Measurements from ENCODE around the gene PLA2G4B. TPM values are rescaled to one million over a fixed set of nuclear protein-coding genes. Genes with fewer than 3 reads are reported as not detected.
A peak's percentile ranks its signal among the peaks of the same experiment; 100 is the strongest.

PLA2G4B gene
- total and polyA plus RNA-seq, 9 of the 15 experiments (the other 6 are each of a cell fraction or from before 2014, with no cell fraction given), result 0.07 to 6.1 (median 2.8) TPM

DNA sequence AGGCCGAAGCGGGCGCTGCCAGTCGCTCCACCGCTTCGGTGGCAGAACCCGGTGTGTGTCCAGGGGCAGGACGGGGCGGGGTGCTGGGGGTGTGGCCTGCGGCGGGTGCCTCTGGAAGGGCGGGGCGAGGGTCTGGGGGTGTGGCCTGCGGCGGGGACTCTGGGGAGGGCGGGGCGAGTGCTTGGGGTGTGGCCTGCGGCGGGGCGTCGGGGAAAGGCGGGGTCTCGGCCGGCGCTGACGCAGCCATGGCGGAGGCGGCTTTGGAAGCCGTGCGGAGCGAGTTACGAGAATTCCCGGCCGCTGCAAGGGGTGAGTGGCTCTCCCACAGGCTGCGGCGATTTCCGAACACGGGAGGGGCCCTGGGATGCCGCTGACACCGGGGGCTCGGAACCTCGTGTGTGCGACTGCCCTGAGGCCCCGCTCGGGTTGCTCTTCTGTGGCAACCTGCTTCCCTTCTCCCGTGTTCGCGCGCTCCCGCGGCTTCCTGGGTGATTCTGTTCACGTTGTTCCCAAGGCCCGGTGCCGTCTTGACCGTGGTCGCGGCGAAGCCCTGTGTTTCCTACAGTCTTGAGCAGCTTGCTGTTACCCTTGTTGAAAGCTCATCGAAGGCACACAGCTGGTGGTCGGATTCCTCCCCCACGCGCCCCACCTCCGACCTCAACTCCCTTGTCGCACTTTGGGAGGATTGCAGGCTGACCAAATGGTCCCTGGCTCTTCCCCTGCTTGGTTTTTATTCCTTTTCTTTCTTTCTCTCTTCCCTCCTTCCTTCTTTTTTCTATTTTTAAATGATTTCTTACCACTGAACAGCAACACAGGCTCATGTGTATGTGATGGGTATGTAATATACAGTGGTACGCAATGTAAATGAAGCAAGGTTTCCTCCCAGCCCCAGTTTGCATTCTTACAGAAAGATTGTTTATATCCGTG, 10.5 kb upstream of the PLA2G4B start, which contains the start of gene JMJD7 (continued):
- TF ChIP-seq POLR2G (IDR thresholded peaks at IDR 0.05; ENCODE audit: low read depth, low read length) (peak; percentile 92), EGR1 (conservative IDR thresholded peaks at IDR 0.05) (peak; percentile 44; the same call in 1 of the 2 replicates), ZBED1 (IDR thresholded peaks at IDR 0.05) (0 out of 2 replicates have a peak, but pooled peaks have one; percentile 29), FOXK2 (conservative IDR thresholded peaks at IDR 0.05 in 1 of 2, IDR thresholded peaks at IDR 0.05 in 1 of 2; ENCODE audit: low read depth in 2 of 2) (peak in 1 of 2 experiments; percentile 54; a peak in 1 of 4 replicates), TBP (optimal IDR thresholded peaks at IDR 0.05; ENCODE audit: low read depth, low read length) (peak; percentile 22), PTBP1 (IDR thresholded peaks at IDR 0.05; ENCODE audit: low read depth, low read length) (0 out of 2 replicates have a peak, but pooled peaks have one; percentile 39), JUND (IDR thresholded peaks at IDR 0.05; ENCODE audit: borderline replicate concordance, low read depth, low read length) (no peak), JUND (tag; IDR thresholded peaks at IDR 0.05; ENCODE audit: borderline replicate concordance, low read depth, low read length) (0 out of 3 replicates have a peak, but pooled peaks have one; percentile 21), L3MBTL2 (IDR thresholded peaks at IDR 0.05) (peak; percentile 79), TAF7 (tag; IDR thresholded peaks at IDR 0.05) (0 out of 2 replicates have a peak, but pooled peaks have one; percentile 37)
- TF ChIP-seq, protein P1, sequence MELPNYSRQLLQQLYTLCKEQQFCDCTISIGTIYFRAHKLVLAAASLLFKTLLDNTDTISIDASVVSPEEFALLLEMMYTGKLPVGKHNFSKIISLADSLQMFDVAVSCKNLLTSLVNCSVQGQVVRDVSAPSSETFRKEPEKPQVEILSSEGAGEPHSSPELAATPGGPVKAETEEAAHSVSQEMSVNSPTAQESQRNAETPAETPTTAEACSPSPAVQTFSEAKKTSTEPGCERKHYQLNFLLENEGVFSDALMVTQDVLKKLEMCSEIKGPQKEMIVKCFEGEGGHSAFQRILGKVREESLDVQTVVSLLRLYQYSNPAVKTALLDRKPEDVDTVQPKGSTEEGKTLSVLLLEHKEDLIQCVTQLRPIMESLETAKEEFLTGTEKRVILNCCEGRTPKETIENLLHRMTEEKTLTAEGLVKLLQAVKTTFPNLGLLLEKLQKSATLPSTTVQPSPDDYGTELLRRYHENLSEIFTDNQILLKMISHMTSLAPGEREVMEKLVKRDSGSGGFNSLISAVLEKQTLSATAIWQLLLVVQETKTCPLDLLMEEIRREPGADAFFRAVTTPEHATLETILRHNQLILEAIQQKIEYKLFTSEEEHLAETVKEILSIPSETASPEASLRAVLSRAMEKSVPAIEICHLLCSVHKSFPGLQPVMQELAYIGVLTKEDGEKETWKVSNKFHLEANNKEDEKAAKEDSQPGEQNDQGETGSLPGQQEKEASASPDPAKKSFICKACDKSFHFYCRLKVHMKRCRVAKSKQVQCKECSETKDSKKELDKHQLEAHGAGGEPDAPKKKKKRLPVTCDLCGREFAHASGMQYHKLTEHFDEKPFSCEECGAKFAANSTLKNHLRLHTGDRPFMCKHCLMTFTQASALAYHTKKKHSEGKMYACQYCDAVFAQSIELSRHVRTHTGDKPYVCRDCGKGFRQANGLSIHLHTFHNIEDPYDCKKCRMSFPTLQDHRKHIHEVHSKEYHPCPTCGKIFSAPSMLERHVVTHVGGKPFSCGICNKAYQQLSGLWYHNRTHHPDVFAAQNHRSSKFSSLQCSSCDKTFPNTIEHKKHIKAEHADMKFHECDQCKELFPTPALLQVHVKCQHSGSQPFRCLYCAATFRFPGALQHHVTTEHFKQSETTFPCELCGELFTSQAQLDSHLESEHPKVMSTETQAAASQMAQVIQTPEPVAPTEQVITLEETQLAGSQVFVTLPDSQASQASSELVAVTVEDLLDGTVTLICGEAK (IDR thresholded peaks at IDR 0.05), result 0 out of 2 replicates have a peak, but pooled peaks have one; percentile 50
- TF ChIP-seq, protein P1 (CRISPR knock-in tag; IDR thresholded peaks at IDR 0.05), result no peak
- TF ChIP-seq, protein P2, sequence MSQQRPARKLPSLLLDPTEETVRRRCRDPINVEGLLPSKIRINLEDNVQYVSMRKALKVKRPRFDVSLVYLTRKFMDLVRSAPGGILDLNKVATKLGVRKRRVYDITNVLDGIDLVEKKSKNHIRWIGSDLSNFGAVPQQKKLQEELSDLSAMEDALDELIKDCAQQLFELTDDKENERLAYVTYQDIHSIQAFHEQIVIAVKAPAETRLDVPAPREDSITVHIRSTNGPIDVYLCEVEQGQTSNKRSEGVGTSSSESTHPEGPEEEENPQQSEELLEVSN (IDR thresholded peaks at IDR 0.05; ENCODE audit: borderline replicate concordance in 1 of 2, extremely low read depth in 1 of 2, insufficient read depth in 1 of 2, insufficient read length in 1 of 2, low read depth in 1 of 2, low read length in 1 of 2, poor library complexity in 1 of 2, severe bottlenecking in 1 of 2), result peak; percentile 46 to 49
- TF ChIP-seq, protein P3, sequence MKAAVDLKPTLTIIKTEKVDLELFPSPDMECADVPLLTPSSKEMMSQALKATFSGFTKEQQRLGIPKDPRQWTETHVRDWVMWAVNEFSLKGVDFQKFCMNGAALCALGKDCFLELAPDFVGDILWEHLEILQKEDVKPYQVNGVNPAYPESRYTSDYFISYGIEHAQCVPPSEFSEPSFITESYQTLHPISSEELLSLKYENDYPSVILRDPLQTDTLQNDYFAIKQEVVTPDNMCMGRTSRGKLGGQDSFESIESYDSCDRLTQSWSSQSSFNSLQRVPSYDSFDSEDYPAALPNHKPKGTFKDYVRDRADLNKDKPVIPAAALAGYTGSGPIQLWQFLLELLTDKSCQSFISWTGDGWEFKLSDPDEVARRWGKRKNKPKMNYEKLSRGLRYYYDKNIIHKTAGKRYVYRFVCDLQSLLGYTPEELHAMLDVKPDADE (conservative IDR thresholded peaks at IDR 0.05; ENCODE audit: control insufficient read depth, low read depth, low read length), result peak; percentile 58; the same call in 1 of the 2 replicates

Data from K562 (cell line).